ENCODE measurements around the gene GARIN1A. TPM values are rescaled to one million over a fixed set of nuclear protein-coding genes. Genes with fewer than 3 reads are reported as not detected.
"Not testable (repeated sequence)": the region's sequence is repeated elsewhere in the genome, so short reads cannot be mapped to it uniquely, and the experiment has no call there.

GARIN1A gene
- total RNA-seq, 2 experiments from 2014 or later: not detected

DNA sequence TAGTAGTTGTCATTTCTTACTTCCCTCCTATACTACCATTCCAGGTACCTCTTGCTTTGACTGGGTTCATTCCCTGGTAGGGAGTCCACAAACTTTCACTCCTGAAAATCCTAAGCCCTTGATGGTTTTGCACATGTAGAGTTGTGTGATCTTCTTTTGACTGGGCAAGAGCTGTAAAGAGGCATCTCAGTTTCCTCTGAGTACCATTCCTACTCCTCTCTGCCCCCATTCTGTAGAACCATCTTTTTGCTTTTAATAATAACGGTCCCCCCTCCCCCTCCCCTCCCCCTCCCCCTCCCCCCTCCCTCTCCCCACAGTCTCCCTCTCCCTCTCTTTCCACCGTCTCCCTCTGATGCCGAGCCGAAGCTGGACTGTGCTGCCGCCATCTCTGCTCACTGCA is 16.4 kb downstream of the GARIN1A start:
- CTCF ChIA-PET: no interaction called here
- no peak for DNase-seq
- no peak overlapping the region for H3K27ac Mint-ChIP-seq
- peaks cover 2% of the 10 kb centered on the region for H3K27me3 Mint-ChIP-seq (ENCODE audit: low read depth)
- H3K4me3 Mint-ChIP-seq: no peak overlapping the region
- peaks cover 1% of the 10 kb centered on the region for H3K36me3 Mint-ChIP-seq (ENCODE audit: low read depth)
- no peaks in the 10 kb centered on the region for H3K4me1 Mint-ChIP-seq (ENCODE audit: low read depth)
- no peaks in the 10 kb centered on the region for H3K9me3 Mint-ChIP-seq
- intact Hi-C loops (cut with micrococcal nuclease): no loop called here

DNA sequence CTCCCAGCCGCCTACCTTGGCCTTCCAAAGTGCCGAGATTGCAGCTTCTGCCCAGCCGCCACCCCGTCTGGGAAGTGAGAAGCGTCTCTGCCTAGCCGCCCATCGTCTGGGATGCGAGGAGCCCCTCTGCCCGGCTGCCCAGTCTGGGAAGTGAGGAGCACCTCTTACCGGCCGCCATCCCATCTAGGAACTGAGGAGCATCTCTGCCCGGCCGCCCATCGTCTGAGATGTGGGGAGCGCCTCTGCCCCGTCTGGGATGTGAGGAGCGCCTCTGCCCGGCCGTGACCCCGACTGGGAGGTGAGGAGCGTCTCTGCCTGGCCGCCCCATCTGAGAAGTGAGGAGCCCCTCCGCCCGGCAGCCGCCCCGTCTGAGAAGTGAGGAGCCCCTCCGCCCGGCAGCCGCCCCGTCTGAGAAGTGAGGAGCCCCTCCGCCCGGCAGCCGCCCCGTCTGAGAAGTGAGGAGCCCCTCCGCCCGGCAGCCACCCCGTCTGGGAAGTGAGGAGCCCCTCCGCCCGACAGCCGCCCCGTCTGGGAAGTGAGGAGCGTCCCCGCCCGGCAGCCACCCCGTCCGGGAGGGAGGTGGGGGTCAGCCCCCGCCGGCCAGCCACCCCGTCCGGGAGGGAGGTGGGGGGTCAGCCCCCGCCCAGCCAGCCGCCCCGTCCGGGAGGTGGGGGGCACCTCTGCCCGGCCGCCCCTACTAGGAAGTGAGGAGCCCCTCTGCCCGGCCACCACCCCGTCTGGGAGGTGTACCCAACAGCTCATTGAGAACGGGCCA is 17.3 kb downstream of the GARIN1A start:
- H3K27ac Mint-ChIP-seq; H3K4me3 Mint-ChIP-seq; CTCF ChIA-PET; DNase-seq; H3K9me3 Mint-ChIP-seq; H3K36me3 Mint-ChIP-seq (ENCODE audit: low read depth); intact Hi-C loops (cut with micrococcal nuclease); H3K27me3 Mint-ChIP-seq (ENCODE audit: low read depth); H3K4me1 Mint-ChIP-seq (ENCODE audit: low read depth): not testable (repeated sequence)

DNA sequence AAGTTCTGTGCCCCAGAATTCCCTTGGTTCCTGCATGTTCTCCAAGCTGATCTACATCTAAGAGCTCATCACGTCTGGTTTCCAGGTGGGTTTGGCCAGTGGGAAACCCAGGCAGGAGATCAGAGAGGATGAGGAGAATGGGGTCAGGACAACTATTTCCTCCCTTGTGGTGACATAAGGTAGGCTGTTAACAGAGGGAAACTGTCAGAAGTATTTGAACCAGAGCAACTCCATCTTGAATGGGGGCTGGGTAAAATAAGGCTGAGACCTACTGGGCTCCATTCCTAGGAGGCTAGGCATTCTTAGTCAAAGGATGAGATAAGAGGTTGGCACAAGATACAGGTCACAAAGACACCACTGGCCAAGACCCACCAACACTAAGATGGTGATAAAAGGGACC is 19.1 kb downstream of the GARIN1A start:
- DNase-seq: no peak
- CTCF ChIA-PET: interaction anchor here (0.6 to 1.2 kb wide), 2 partner anchors 19 to 279 kb away, joined by 3 to 4 read pairs; partner anchors contain the start of gene GARIN1A
- no peak overlapping the region for H3K4me3 Mint-ChIP-seq
- intact Hi-C loops (cut with micrococcal nuclease): no loop called here
- H3K9me3 Mint-ChIP-seq: no peaks in the 10 kb centered on the region
- H3K27ac Mint-ChIP-seq: no peak overlapping the region
- peaks cover 1% of the 10 kb centered on the region for H3K36me3 Mint-ChIP-seq (ENCODE audit: low read depth)
- peaks cover 4% of the 10 kb centered on the region for H3K27me3 Mint-ChIP-seq (ENCODE audit: low read depth)
- H3K4me1 Mint-ChIP-seq (ENCODE audit: low read depth): no peaks in the 10 kb centered on the region

DNA sequence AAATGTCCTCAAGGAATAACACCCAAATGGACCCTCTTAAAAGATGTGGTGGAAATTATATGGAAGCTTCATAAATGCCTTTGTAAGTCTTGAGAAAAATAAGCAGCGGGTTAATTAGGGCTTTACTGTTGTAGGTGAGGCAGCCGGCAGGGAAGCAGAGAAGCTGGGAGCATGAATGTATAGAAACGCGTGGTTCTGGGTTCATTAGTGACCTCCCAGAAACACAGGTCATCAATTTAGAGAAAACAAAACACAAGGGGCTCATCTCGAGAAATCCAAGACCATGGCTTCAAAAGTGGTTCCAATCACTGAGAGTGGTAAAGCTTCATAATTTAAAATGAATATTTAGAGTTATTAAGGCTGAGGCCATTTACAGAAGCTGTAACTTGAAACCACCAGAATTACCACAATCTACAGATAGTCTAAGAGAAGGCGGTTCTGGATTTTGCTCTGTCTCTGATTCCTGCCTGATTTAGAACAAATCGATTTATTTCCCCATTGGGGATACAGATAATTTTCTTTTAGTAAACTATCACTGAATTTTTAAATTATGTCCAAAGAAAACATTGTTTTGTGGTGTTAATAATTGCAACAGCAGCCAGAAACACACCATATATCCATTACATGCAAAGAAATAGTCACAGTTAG is 20.7 kb downstream of the GARIN1A start:
- Mint-ChIP-seq H3K4me3 (no peak overlapping the region), H3K36me3 (ENCODE audit: low read depth) (no peaks in the 10 kb centered on the region), H3K9me3 (no peaks in the 10 kb centered on the region), H3K27ac (no peak overlapping the region), H3K27me3 (ENCODE audit: low read depth) (peaks cover 19% of the 10 kb centered on the region), H3K4me1 (ENCODE audit: low read depth) (peaks cover 4% of the 10 kb centered on the region)
- no peak for DNase-seq
- CTCF ChIA-PET: interaction anchor here (1.5 kb wide), 1 partner anchor 19 kb away, joined by 8 read pairs; no protein-coding TSS in a partner anchor
- intact Hi-C loops (cut with micrococcal nuclease): no loop called here

- no peak for DNase-seq
- intact Hi-C loops (cut with micrococcal nuclease): no loop called here
- no peak overlapping the region for H3K27ac Mint-ChIP-seq
- H3K9me3 Mint-ChIP-seq: no peaks in the 10 kb centered on the region
- CTCF ChIA-PET: no interaction called here
- no peak overlapping the region for H3K4me3 Mint-ChIP-seq
- H3K36me3 Mint-ChIP-seq (ENCODE audit: low read depth): no peaks in the 10 kb centered on the region
- H3K27me3 Mint-ChIP-seq (ENCODE audit: low read depth): peaks cover 27% of the 10 kb centered on the region
- H3K4me1 Mint-ChIP-seq (ENCODE audit: low read depth): peaks cover 9% of the 10 kb centered on the region
These were observed 21.4 kb downstream of the GARIN1A start for GRCh38 chr7:128693373-128694015.

- intact Hi-C loops (cut with micrococcal nuclease): no loop called here
- Mint-ChIP-seq H3K9me3 (no peaks in the 10 kb centered on the region), H3K27me3 (ENCODE audit: low read depth) (peaks cover 37% of the 10 kb centered on the region), H3K4me3 (no peak overlapping the region), H3K4me1 (ENCODE audit: low read depth) (peaks cover 9% of the 10 kb centered on the region), H3K27ac (no peak overlapping the region), H3K36me3 (ENCODE audit: low read depth) (no peaks in the 10 kb centered on the region)
- no peak for DNase-seq
- CTCF ChIA-PET: no interaction called here
These were observed 22.6 kb downstream of the GARIN1A start for GRCh38 chr7:128694738-128695137.

DNA sequence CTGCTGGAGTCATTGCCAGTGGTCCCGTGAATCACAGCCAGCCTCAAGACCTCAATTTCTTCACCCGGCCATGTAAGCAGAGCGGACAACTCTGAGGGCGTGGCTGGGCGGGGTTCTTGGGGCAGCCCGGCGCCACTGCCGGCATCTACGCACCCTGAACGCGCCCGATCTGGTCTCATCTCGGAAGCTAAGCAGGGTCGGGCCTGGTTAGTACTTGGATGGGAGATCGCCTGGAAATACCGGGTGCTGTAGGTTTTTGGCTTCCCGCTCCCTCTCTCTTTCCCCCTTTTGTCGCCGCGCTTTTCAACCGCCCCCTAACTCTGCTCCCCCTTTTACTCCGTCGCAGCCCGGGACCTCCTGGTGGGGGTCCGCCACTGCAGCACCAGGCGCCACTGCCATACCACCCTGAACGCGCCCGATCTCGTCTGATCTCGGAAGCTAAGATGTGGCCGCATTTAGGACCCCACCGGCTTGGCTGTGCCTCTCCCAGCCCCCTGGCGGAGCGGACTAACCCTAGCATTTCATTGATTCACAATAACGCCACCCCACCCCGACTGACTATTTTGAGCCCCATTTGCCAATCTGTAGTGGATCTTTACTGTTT is 25.3 kb downstream of the GARIN1A start:
- Mint-ChIP-seq H3K4me1 (ENCODE audit: low read depth) (peaks cover 9% of the 10 kb centered on the region), H3K27ac (no peak overlapping the region), H3K4me3 (peak overlapping the region; percentile 74), H3K9me3 (no peaks in the 10 kb centered on the region), H3K36me3 (ENCODE audit: low read depth) (no peaks in the 10 kb centered on the region), H3K27me3 (ENCODE audit: low read depth) (peaks cover 44% of the 10 kb centered on the region)
- CTCF ChIA-PET: interaction anchor here (0.7 to 1.0 kb wide), 2 partner anchors 185 to 817 kb away, joined by 3 read pairs; no protein-coding TSS in a partner anchor
- DNase-seq: peak; percentile 61
- intact Hi-C loops (cut with micrococcal nuclease): no loop called here

DNA sequence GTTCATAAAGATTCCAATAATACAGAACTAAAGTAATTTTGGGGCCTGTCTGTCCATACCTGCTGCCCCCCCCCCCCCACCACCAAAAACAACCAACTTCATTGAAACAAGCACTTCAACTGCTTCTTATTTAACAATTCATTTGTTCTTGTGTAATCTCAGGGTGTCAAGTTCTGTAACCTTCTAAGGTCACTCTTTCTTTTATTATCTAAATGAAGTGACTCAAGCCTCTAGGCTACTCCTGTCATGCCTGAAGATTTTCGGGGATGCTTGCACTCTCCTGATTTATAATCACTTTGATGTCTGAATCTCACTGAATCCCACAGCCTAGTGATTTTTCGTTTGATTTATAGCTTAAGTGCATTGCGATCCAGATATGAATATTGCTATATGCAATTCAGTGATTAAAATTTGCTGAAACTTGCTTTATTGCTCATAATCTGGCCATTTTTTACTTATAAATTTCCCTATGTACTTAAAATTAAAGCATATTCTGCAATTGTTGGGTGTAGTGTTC is 27.2 kb downstream of the GARIN1A start:
- no peaks in the 10 kb centered on the region for H3K36me3 Mint-ChIP-seq (ENCODE audit: low read depth)
- intact Hi-C loops (cut with micrococcal nuclease): no loop called here
- no peak overlapping the region for H3K27ac Mint-ChIP-seq
- H3K4me3 Mint-ChIP-seq: no peak overlapping the region
- H3K27me3 Mint-ChIP-seq (ENCODE audit: low read depth): peaks cover 42% of the 10 kb centered on the region
- H3K4me1 Mint-ChIP-seq (ENCODE audit: low read depth): peaks cover 13% of the 10 kb centered on the region
- no peaks in the 10 kb centered on the region for H3K9me3 Mint-ChIP-seq
- CTCF ChIA-PET: interaction anchor here (0.6 kb wide), 1 partner anchor 396 kb away, joined by 3 read pairs; no protein-coding TSS in a partner anchor
- DNase-seq: no peak

- H3K27me3 Mint-ChIP-seq (ENCODE audit: low read depth): peaks cover 42% of the 10 kb centered on the region
- H3K4me3 Mint-ChIP-seq: no peak overlapping the region
- H3K27ac Mint-ChIP-seq: no peak overlapping the region
- CTCF ChIA-PET: interaction anchor here (0.6 to 0.7 kb wide), 3 partner anchors 72 to 395 kb away, joined by 3 read pairs; no protein-coding TSS in a partner anchor
- intact Hi-C loops (cut with micrococcal nuclease): no loop called here
- no peaks in the 10 kb centered on the region for H3K36me3 Mint-ChIP-seq (ENCODE audit: low read depth)
- H3K9me3 Mint-ChIP-seq: no peaks in the 10 kb centered on the region
- DNase-seq: no peak
- H3K4me1 Mint-ChIP-seq (ENCODE audit: low read depth): peaks cover 13% of the 10 kb centered on the region
These were observed 27.8 kb downstream of the GARIN1A start for GRCh38 chr7:128699895-128700294.

GRCh38 chr7:128701062-128701785 is 29.1 kb downstream of the GARIN1A start:
- peaks cover 40% of the 10 kb centered on the region for H3K27me3 Mint-ChIP-seq (ENCODE audit: low read depth)
- no peak for DNase-seq
- H3K4me1 Mint-ChIP-seq (ENCODE audit: low read depth): peaks cover 17% of the 10 kb centered on the region
- H3K36me3 Mint-ChIP-seq (ENCODE audit: low read depth): no peaks in the 10 kb centered on the region
- no peaks in the 10 kb centered on the region for H3K9me3 Mint-ChIP-seq
- CTCF ChIA-PET: no interaction called here
- H3K27ac Mint-ChIP-seq: no peak overlapping the region
- intact Hi-C loops (cut with micrococcal nuclease): no loop called here
- no peak overlapping the region for H3K4me3 Mint-ChIP-seq

- no peaks in the 10 kb centered on the region for H3K36me3 Mint-ChIP-seq (ENCODE audit: low read depth)
- no peak overlapping the region for H3K27ac Mint-ChIP-seq
- CTCF ChIA-PET: no interaction called here
- intact Hi-C loops (cut with micrococcal nuclease): no loop called here
- H3K4me3 Mint-ChIP-seq: no peak overlapping the region
- no peak for DNase-seq
- peaks cover 9% of the 10 kb centered on the region for H3K4me1 Mint-ChIP-seq (ENCODE audit: low read depth)
- H3K9me3 Mint-ChIP-seq: no peaks in the 10 kb centered on the region
- H3K27me3 Mint-ChIP-seq (ENCODE audit: low read depth): peaks cover 15% of the 10 kb centered on the region
These were observed 31.6 kb downstream of the GARIN1A start for GRCh38 chr7:128703609-128704241.

All from activated naive CD4-positive, alpha-beta T cell treated with anti-CD3 and anti-CD28 coated beads for 36 hours (primary cell).